Naive thymus-derived CD4-positive, alpha-beta T cell (primary cell): ENCODE measurements around the gene TSPAN9. TPM values are rescaled to one million over a fixed set of nuclear protein-coding genes. Genes with fewer than 3 reads are reported as not detected.

Source experiments
- ATAC-seq: fragments of 150-1000 bp; cut with Tn5 transposase; 2 replicates; pipeline ENCODE4 v1.10.0; 2021; ENCODE audit warnings: mild to moderate bottlenecking, moderate library complexity
- CTCF ChIA-PET: fragments of 350-600 bp; sonication (Branson Sonifier 250); formaldehyde crosslinking; loops from one replicate; lab custom pipeline; 2021; ENCODE audit warnings: antibody characterized with exemption; lab: Charles Lee
- POLR2A ChIA-PET: fragments of 350-600 bp; sonication (Branson Sonifier 250); formaldehyde crosslinking; loops from one replicate; lab custom pipeline; 2021; ENCODE audit warnings: antibody characterized with exemption, inconsistent platforms; lab: Charles Lee
- DNase-seq, 9 donors: peaks; one replicate each; pipeline versions ENCODE4 v3.0.0 to v3.0.0-alpha.2; 2020 to 2022; ENCODE audit warnings: mixed read lengths in 1 of 9
- H3K27ac ChIP-seq: one replicate; pipeline ENCODE4 v1.7.0; 2013; ENCODE audit warnings: mild to moderate bottlenecking, low read depth, low read length, moderate library complexity
- H3K27me3 ChIP-seq, 2 donors: one replicate each; pipeline ENCODE4 v1.7.0; 2013; ENCODE audit warnings: low read length in 2 of 2, mild to moderate bottlenecking in 2 of 2, moderate library complexity in 2 of 2; ENCODE audit not compliant: control insufficient read depth in 2 of 2, insufficient read depth in 2 of 2
- H3K36me3 ChIP-seq, 3 experiments: 1 replicate in 2 of 3; 2 replicates in 1 of 3; pipeline ENCODE4 v1.7.0; 2013; ENCODE audit warnings: low read length in 3 of 3, mild to moderate bottlenecking in 3 of 3, moderate library complexity in 1 of 3; ENCODE audit not compliant: insufficient read depth in 3 of 3, control insufficient read depth in 2 of 3
- H3K4me1 ChIP-seq, 2 donors: one replicate each; pipeline ENCODE4 v1.7.0; 2013; ENCODE audit warnings: low read length in 2 of 2, mild to moderate bottlenecking in 2 of 2, moderate library complexity in 1 of 2; ENCODE audit not compliant: control insufficient read depth in 2 of 2, insufficient read depth in 2 of 2
- H3K4me3 ChIP-seq: 2 replicates; pipeline ENCODE4 v1.7.0; 2013; ENCODE audit warnings: mild to moderate bottlenecking, low read length
- H3K9me3 ChIP-seq, 3 experiments: 1 replicate in 2 of 3; 2 replicates in 1 of 3; pipeline ENCODE4 v1.7.0; 2013; ENCODE audit warnings: low read length in 3 of 3; ENCODE audit not compliant: control insufficient read depth in 2 of 3
- H3K27ac Mint-ChIP-seq, 9 donors: one replicate each; pipeline ENCODE4 v1.8.0; 2020 to 2022; ENCODE audit warnings: mixed read lengths in 9 of 9, mild to moderate bottlenecking in 8 of 9, moderate library complexity in 5 of 9, inconsistent platforms in 2 of 9
- H3K27me3 Mint-ChIP-seq, 5 donors: one replicate each; pipeline ENCODE4 v1.8.0; 2021 to 2022; ENCODE audit warnings: mixed read lengths in 5 of 5, mild to moderate bottlenecking in 1 of 5
- H3K36me3 Mint-ChIP-seq, 5 donors: one replicate each; pipeline ENCODE4 v1.8.0; 2020 to 2022; ENCODE audit warnings: mixed read lengths in 5 of 5, mild to moderate bottlenecking in 3 of 5, inconsistent platforms in 1 of 5
- H3K4me1 Mint-ChIP-seq, 7 donors: one replicate each; pipeline ENCODE4 v1.8.0; 2020 to 2022; ENCODE audit warnings: mixed read lengths in 7 of 7, mild to moderate bottlenecking in 3 of 7, inconsistent platforms in 1 of 7
- H3K4me3 Mint-ChIP-seq, 10 donors: one replicate each; pipeline ENCODE4 v1.8.0; 2020 to 2022; ENCODE audit warnings: mild to moderate bottlenecking in 10 of 10, mixed read lengths in 10 of 10, moderate library complexity in 6 of 10, inconsistent platforms in 2 of 10
- H3K9me3 Mint-ChIP-seq, 11 donors: one replicate each; pipeline ENCODE4 v1.8.0; 2020 to 2022; ENCODE audit warnings: mixed read lengths in 11 of 11, mild to moderate bottlenecking in 4 of 11, inconsistent platforms in 1 of 11, moderate library complexity in 1 of 11
- intact Hi-C, 2 donors: fragments of 100-400 bp; cut with micrococcal nuclease; formaldehyde crosslinking; loops; one replicate each; pipeline ENCODE4 v1.15.1; 2023
- polyA plus RNA-seq, 2 donors: library from polyadenylated mRNA; unstranded; fragments of 300-500 nt; fragmentation: Illumina TruSeq; gene quantifications; one replicate each; pipeline ENCODE4 v1.2.3, GENCODE V29; 2021
- total RNA-seq, 6 experiments: library from RNA in 5 of 6; stranded (reverse) in 5 of 6; gene quantifications; 1 replicate in 5 of 6; 2 replicates in 1 of 6; pipeline ENCODE4 v1.2.3 and lab custom pipeline; 2021 to 2026

TSPAN9 gene
- total and polyA plus RNA-seq, 7 experiments from 2014 or later, result 0.20 to 1.8 (median 1.1) TPM; not detected in 1

GRCh38 chr12:3295225-3295624 lies 218.0 kb downstream of the TSPAN9 start:
- H3K27ac Mint-ChIP-seq, result no peak overlapping the region
- intact Hi-C loops, result no loop called here
- CTCF ChIA-PET, result no interaction called here
- H3K36me3 Mint-ChIP-seq, result no peaks in the 10 kb centered on the region
- Histone ChIP-seq H3K4me3 (no peak overlapping the region), H3K27ac (no peak overlapping the region), H3K4me1 (peaks cover 2 to 6% of the 10 kb centered on the region in 2 donors), H3K27me3 (no peaks in the 10 kb centered on the region), H3K36me3 (no peaks in the 10 kb centered on the region), H3K9me3 (no peaks in the 10 kb centered on the region)
- peaks cover 0 to 2% (median 0%) of the 10 kb centered on the region in 11 donors for H3K9me3 Mint-ChIP-seq
- ATAC-seq (no peak), DNase-seq (no peak)
- H3K4me1 Mint-ChIP-seq, result peaks cover 5 to 8% (median 7%) of the 10 kb centered on the region in 7 donors
- no peak overlapping the region for H3K4me3 Mint-ChIP-seq
- POLR2A ChIA-PET, result no interaction called here
- peaks cover 0 to 10% (median 4%) of the 10 kb centered on the region in 5 donors for H3K27me3 Mint-ChIP-seq

GRCh38 chr12:3295646-3296408 lies 218.6 kb downstream of the TSPAN9 start:
- Histone ChIP-seq H3K27me3 (no peaks in the 10 kb centered on the region), H3K27ac (no peak overlapping the region), H3K9me3 (no peaks in the 10 kb centered on the region), H3K4me3 (no peak overlapping the region), H3K36me3 (no peaks in the 10 kb centered on the region), H3K4me1 (peaks cover 7 to 9% of the 10 kb centered on the region in 2 donors)
- Mint-ChIP-seq H3K27ac (no peak overlapping the region), H3K4me3 (no peak overlapping the region), H3K27me3 (peaks cover 0 to 11% (median 6%) of the 10 kb centered on the region in 5 donors), H3K9me3 (peaks cover 0 to 2% (median 0%) of the 10 kb centered on the region in 11 donors), H3K36me3 (no peaks in the 10 kb centered on the region), H3K4me1 (peaks cover 9 to 14% (median 12%) of the 10 kb centered on the region in 7 donors)
- ATAC-seq, result no peak
- ChIA-PET POLR2A (no interaction called here), CTCF (no interaction called here)
- DNase-seq, result no peak
- intact Hi-C loops, result no loop called here

- no peaks in the 10 kb centered on the region for H3K36me3 ChIP-seq
- H3K9me3 Mint-ChIP-seq, result peaks cover 0 to 2% (median 0%) of the 10 kb centered on the region in 11 donors
- no peak overlapping the region for H3K27ac ChIP-seq
- no peak overlapping the region for H3K4me3 Mint-ChIP-seq
- POLR2A ChIA-PET, result no interaction called here
- H3K4me3 ChIP-seq, result no peak overlapping the region
- H3K4me1 ChIP-seq, result peaks cover 7 to 9% of the 10 kb centered on the region in 2 donors
- H3K4me1 Mint-ChIP-seq, result peaks cover 9 to 14% (median 12%) of the 10 kb centered on the region in 7 donors
- intact Hi-C loops, result no loop called here
- peaks cover 0 to 11% (median 6%) of the 10 kb centered on the region in 5 donors for H3K27me3 Mint-ChIP-seq
- ATAC-seq, result no peak
- H3K36me3 Mint-ChIP-seq, result no peaks in the 10 kb centered on the region
- no peak overlapping the region for H3K27ac Mint-ChIP-seq
- CTCF ChIA-PET, result interaction anchor here (1.2 kb wide), 1 partner anchor 16 kb away, joined by 3 read pairs; no protein-coding TSS in a partner anchor
- no peaks in the 10 kb centered on the region for H3K27me3 ChIP-seq
- no peaks in the 10 kb centered on the region for H3K9me3 ChIP-seq
- no peak for DNase-seq
These were observed 219.2 kb downstream of the TSPAN9 start for GRCh38 chr12:3296409-3296701.

- peaks cover 0 to 2% (median 0%) of the 10 kb centered on the region in 11 donors for H3K9me3 Mint-ChIP-seq
- intact Hi-C loops, result no loop called here
- no peak overlapping the region for H3K4me3 Mint-ChIP-seq
- H3K36me3 ChIP-seq, result no peaks in the 10 kb centered on the region
- H3K4me1 ChIP-seq, result peaks cover 7 to 9% of the 10 kb centered on the region in 2 donors
- DNase-seq (no peak), ATAC-seq (no peak)
- CTCF ChIA-PET, result interaction anchor here (0.9 to 3.7 kb wide), 7 partner anchors 8 to 506 kb away, joined by 3 to 45 read pairs (median 14); no protein-coding TSS in a partner anchor
- peaks cover 9 to 14% (median 12%) of the 10 kb centered on the region in 7 donors for H3K4me1 Mint-ChIP-seq
- H3K9me3 ChIP-seq, result no peaks in the 10 kb centered on the region
- H3K4me3 ChIP-seq, result no peak overlapping the region
- POLR2A ChIA-PET, result no interaction called here
- H3K27me3 ChIP-seq, result no peaks in the 10 kb centered on the region
- H3K27ac ChIP-seq, result no peak overlapping the region
- H3K36me3 Mint-ChIP-seq, result no peaks in the 10 kb centered on the region
- H3K27me3 Mint-ChIP-seq, result peaks cover 0 to 15% (median 6%) of the 10 kb centered on the region in 5 donors
- no peak overlapping the region for H3K27ac Mint-ChIP-seq
These were observed 221.4 kb downstream of the TSPAN9 start for GRCh38 chr12:3298603-3299002.

- H3K4me3 Mint-ChIP-seq, result peak overlapping the region; percentile 45 to 87 (median 78)
- H3K4me1 ChIP-seq, result peaks cover 7 to 9% of the 10 kb centered on the region in 2 donors
- ATAC-seq (peak; percentile 84), DNase-seq (peak; percentile 44 to 76 (median 68))
- no peaks in the 10 kb centered on the region for H3K36me3 Mint-ChIP-seq
- CTCF ChIA-PET, result interaction anchor here (0.5 to 3.7 kb wide), 33 partner anchors 9 to 1558 kb away, joined by 3 to 45 read pairs (median 4); no protein-coding TSS in a partner anchor
- no peak overlapping the region for H3K27ac ChIP-seq
- no peaks in the 10 kb centered on the region for H3K27me3 ChIP-seq
- H3K9me3 Mint-ChIP-seq, result peaks cover 0 to 2% (median 0%) of the 10 kb centered on the region in 11 donors
- POLR2A ChIA-PET, result no interaction called here
- H3K27me3 Mint-ChIP-seq, result peaks cover 0 to 15% (median 6%) of the 10 kb centered on the region in 5 donors
- peaks cover 9 to 14% (median 12%) of the 10 kb centered on the region in 7 donors for H3K4me1 Mint-ChIP-seq
- H3K9me3 ChIP-seq, result no peaks in the 10 kb centered on the region
- H3K36me3 ChIP-seq, result no peaks in the 10 kb centered on the region
- H3K4me3 ChIP-seq, result peak overlapping the region; percentile 19
- peak overlapping the region in 5 of 9 donors; percentile 34 to 85 (median 48) for H3K27ac Mint-ChIP-seq
- intact Hi-C loops, result loop anchor here (1.0 to 10.0 kb wide), 5 partner anchors 355 to 977 kb away; no protein-coding TSS in a partner anchor
These were observed 223.0 kb downstream of the TSPAN9 start for GRCh38 chr12:3299929-3300832.

GRCh38 chr12:3300833-3301401 lies 223.7 kb downstream of the TSPAN9 start:
- ChIA-PET CTCF (interaction anchor here (0.5 to 3.7 kb wide), 22 partner anchors 8 to 1234 kb away, joined by 3 to 45 read pairs (median 4); no protein-coding TSS in a partner anchor), POLR2A (no interaction called here)
- Mint-ChIP-seq H3K36me3 (no peaks in the 10 kb centered on the region), H3K4me1 (peaks cover 9 to 14% (median 12%) of the 10 kb centered on the region in 7 donors), H3K4me3 (peak overlapping the region in 4 of 10 donors; percentile 77 to 87 (median 81)), H3K9me3 (peaks cover 0 to 2% (median 0%) of the 10 kb centered on the region in 11 donors), H3K27me3 (peaks cover 0 to 14% (median 6%) of the 10 kb centered on the region in 5 donors), H3K27ac (peak overlapping the region in 2 of 9 donors; percentile 57 to 83)
- Histone ChIP-seq H3K4me1 (peaks cover 7 to 9% of the 10 kb centered on the region in 2 donors), H3K27ac (no peak overlapping the region), H3K27me3 (no peaks in the 10 kb centered on the region), H3K36me3 (no peaks in the 10 kb centered on the region), H3K4me3 (no peak overlapping the region), H3K9me3 (no peaks in the 10 kb centered on the region)
- ATAC-seq (no peak), DNase-seq (peak in 1 of 9 donors; percentile 16)
- intact Hi-C loops, result loop anchor here (1.0 to 10.0 kb wide), 5 partner anchors 354 to 976 kb away; no protein-coding TSS in a partner anchor
